GM19035 (cell line): ENCODE data around the gene UFSP2.
"Not testable (repeated sequence)": the region's sequence is repeated elsewhere in the genome, so short reads cannot be mapped to it uniquely, and the experiment has no call there.

Source experiments
- ATAC-seq: cut with Tn5 transposase; IDR thresholded peaks from one replicate; pipeline ENCODE4 v1.9.1; 2021; ENCODE audit not compliant: unreplicated experiment

Gene UFSP2

DNA sequence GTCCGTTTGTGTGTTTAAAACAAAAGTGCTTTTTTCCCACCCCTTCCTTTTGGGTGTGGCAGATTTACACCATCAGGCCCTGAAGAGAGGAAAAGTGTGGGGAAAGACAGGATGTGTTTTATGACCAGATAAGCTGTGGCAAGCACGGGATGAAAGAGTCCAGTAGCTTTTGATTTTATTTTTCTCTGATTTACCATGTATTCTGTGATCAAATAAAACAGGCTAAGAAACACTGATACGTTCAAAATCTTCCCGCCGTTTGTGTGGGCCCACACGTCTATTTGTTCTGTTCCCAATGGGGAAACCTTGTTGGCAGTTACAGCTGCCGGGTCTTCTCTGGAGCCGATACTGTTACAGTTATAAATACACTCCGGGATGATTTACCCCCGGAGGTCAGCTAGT, 40.8 kb downstream of the UFSP2 start:
- ATAC-seq: no peak

DNA sequence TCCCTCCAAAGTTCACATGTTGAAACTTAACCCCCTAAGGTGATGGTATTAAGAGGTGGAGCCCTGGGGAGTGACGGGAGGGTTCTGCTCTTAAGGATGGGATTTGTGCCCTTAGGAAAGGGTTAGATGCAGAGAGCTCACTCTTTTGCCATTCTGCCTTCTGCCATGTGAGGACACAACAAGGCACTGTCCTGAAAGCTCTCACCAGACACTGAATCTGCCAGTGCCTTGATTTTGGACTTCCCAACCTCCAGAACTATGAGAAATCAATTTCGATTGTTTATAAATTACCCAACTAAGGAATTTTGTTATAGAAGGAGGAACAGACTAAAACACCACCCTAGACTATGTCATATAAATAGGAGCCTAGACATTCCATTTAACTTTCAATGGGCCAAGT, 41.7 kb downstream of the UFSP2 start:
- no peak for ATAC-seq

DNA sequence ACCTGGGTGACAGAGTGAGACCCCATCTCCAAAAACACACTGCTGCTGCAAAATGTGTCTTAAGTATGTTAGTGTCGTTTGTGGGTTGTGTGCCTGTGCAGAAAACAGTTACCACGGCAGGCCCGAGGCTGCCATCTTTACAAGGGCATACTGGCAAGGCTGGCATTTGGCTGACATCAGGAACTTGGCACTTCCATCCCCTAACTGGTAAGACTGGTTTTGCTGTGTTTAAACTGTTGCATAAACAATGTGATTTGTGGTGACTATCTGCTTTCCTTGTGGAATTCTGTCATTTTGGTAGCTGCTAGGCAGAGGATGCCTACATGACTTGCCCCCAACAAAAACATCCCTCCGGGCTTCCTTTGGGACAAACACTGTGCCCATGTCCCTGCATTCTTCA, 42.3 kb downstream of the UFSP2 start:
- ATAC-seq: no peak

DNA sequence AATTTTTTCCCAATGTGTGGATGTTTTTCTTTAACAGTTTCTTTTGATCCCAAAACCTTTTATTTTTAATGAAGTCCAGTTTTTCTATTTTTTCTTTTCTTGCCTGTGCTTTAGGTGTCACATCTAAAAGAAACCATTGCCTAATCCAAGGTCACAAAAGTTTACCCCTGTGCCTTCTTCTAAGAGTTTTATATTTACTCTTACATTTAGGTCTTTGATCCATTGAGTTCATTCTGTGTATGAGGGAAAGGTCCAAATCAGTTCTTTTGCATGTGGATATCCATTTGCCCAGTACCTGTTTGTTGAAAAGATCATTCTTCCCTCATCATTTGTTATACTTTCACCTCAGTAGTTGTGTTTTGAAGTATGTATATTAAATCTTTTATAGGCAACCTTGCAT, 43.0 kb downstream of the UFSP2 start:
- ATAC-seq: no peak

DNA sequence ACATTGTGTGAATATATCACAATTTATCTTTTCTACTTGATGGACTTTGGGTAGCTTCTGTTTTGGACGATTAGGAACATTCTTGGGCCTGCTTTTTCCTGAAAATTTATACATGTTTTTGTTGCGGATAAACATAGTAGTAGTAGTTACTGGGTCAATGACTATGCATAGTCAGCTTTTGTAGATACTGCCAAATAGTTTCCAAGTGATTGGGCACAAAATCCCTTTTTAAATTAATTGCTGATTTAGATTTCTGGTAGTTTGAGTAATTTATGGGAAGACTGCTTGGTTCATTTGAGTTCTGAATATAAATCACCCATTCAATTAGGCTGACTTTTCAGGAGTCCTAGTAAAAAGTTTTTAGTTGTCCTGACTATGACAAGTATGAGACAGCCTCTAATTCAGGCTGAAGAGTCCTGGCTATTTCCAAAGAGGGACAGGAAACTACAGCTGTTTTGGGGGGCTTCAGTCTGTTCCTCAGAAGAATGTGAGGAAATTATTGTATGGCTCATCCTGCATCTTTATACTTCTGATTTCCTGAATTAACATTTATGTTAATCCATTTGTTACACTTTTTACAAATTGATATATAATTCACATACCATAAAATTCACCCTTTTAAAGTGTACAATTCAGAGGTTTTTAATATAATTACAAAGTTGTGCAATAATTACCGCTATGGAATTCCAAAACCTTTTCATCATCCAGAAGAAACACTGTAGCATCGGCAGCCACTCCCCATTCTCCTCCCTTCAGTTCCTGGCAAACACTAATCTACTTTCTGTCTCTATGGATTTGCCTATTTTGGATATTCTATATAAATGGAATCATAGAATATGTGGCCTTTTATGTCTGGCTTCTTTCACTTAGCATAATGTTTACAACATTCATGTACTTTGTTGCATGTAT, 44.2 kb downstream of the UFSP2 start:
- ATAC-seq: no peak

DNA sequence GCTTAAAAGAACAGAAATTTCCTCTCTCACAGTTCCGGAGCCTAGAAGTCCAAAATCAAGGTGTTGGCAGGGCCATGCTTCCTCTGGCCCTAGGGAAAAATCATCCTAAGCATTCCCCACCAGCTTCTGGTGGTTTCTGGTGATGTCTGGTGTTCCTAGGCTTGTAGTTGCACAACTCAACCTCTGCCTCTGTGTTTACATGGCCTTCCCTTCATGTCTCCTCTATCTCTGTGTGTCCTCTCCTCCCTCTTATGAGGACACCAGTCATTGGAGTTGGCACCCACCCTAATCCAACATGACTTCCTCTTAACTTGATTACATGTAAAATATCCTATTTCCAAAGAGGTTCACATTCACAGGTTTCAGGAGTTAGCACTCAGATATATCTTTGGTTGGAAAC, 45.4 kb downstream of the UFSP2 start:
- ATAC-seq: no peak

DNA sequence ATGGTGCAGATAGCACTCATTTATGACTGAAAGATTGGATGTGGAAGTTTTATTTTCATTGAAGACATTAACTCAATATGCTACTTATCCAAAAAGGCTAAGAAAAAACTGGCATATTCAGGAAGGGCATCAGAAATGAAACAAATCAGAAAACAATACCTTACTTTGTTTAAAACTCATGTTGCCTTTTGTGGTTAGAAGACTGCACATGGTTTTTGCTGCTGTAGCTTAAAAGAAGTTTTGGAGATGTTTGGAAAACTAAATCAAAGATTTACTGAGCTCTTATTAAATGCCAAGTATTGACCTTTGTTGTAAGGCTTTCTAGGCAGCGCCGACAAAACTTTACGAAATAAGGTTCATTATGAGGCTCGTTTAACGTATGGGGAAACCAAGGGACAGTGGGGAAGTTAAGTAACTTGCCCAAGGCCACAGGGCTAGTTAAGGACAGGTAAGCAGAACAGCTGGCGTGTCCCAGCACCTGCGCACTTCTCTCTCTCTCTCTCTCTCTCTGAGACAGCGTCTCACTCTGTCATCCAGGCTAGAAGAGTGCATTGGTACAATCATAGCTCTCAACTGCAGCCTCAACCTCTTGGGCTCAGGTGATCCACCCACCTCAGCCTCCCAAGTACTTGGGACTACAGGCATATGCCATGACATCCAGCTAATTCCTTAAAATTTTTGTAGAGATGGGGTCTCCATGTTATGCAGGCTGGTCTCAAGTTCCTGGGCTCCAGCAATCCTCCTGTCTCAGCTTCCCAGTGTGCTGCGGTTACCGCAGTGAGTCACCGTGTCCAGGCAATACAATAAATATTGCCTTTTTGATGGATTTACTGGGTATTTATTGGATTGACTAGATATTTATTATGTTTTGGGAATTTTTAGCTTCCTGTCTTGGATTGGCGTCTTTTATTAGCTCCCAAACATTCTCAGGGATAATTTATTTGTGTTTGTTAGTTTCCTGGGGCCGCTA, 46.2 kb downstream of the UFSP2 start:
- no peak for ATAC-seq

DNA sequence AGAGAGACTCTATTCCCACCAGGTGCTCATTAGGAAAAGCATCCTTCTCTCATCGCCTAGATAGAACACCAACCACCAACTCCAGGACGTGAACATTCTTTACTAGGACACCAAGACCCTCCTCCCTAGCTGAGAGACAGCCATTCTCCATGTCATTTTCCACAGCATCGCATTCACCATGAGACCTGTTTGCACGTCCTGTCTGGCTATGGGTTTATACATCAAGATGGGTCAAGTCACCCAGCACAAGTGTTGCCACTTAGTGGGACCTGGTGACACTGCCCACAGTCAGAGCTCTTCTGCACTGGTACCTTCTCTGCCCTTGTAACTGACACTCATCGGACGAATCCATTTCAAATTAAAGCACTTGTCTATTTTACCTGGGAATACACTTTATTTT, 47.5 kb downstream of the UFSP2 start:
- no peak for ATAC-seq

DNA sequence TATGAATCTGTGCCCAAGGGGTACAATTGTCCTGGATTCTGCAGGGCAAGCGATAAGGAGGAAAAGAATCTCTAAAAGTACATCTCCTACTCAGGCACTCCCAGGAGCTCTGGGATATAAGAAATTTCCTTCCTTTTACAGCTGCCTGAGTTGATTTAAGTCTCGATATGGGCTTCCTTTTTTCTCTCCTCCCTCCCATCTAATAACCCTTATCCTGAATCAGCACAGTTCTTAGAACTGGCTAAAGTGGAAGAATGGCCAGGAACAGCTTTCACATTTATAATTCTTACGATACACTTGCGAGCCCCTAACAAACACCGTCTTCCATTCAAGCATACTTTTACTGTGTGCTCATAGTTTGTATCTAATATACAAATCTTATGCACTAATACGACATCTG, 51.2 kb downstream of the UFSP2 start:
- ATAC-seq: no peak

DNA sequence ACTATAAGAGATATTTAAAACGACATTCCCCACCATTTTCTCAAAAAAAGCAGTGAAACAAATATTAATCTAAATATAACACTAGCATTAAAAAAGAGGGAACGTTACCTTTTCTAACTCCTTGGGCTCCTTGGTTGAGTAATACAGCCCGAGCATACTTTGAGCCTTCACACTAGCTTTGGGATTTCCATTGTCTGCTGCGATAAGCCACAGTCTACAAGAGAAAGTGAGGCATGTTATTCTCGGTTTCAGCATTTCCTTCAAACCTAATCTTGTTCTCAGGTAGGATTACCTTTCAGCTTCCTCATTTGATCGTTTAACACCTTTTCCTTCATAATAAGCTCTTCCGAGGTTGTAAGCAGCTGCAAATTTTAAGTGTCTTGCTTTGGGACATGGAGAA, 51.7 kb downstream of the UFSP2 start:
- ATAC-seq: no peak

DNA sequence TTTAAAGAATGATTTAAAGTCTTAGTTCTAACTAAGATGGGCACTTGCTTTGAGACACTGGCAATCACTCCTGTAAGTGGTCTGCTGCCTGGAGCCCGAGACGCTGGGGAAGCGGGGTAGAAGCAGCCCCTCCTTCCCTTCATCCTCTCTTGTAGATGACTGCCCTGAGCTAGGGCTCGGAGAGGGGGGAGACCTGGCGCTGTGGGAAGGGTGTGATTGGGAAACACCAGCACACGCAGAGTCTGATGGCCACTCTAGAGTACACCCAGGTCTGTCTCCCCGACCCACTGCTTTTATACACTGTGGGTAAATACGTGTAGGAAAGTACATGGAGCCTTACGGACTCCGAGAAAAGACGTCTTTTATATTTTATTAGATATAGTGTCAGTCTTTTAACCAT, 54.1 kb downstream of the UFSP2 start:
- no peak for ATAC-seq

DNA sequence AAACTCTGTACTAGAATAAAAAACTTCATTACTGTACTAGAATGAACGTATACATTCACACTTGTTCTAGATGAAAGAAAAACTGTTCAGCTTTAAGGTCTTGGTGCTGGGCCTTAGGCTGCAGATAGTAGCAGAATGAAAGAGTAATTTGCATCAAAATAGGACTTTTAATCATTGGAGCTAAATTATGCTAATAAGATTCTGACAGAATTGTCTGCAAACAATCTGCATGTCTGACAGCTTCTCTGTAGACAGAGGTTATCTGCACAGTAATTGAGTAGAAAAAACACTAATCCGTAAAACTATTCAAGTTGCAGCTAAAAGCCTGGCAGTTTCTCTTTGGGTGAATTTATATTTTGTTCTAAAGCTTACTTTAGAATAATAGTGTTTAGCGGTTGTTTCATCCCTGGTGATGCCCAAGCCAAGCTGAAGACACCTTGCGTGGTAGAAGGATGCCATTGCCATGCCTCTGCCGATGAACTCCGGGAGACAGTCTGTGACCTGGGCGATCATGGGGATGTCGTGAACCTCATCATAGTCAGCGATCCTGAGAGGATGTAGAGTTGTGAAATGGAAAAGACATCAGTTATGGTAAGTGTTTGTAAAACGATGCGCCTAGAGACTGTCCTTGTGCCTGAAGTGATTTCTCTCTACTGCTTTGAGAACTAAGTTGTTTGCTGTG, 55.4 kb downstream of the UFSP2 start:
- ATAC-seq: no peak

DNA sequence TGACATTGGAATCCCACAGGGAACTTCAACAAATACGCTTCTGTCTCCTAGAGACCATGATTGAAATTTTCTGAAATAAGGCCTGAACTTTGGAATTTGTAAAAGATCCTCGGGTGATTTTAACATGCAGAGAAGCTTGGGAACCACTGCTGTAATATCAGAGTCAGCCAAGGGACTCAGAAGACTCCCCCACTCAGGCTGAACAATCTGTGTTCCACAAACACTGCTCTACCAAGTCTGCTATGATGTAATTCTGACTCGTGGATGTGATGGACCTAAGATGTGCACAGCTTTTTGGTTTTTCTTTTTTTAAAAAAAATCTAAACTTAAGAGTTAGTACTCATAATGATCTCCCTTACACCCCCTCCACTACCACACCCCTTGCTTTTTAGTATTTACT, 56.0 kb downstream of the UFSP2 start:
- no peak for ATAC-seq

DNA sequence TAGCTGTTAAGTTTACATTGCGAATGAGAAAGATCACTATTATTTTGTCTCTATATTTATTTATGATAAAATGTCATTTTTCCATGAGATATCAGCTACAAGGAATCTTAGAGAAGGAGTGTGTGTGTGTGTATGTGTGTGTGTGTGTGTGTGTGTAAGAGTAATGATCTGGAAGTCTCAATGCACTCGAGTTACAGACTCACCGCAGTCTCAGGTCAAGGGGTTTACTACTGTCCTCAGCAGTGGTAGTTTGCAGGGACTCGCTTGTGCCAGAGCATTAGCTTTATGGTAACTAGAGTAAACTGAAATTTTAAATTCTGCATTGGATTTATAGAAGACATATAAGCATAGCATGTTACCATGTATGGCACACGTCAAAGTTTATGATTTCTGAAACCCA, 60.9 kb downstream of the UFSP2 start:
- ATAC-seq: no peak

DNA sequence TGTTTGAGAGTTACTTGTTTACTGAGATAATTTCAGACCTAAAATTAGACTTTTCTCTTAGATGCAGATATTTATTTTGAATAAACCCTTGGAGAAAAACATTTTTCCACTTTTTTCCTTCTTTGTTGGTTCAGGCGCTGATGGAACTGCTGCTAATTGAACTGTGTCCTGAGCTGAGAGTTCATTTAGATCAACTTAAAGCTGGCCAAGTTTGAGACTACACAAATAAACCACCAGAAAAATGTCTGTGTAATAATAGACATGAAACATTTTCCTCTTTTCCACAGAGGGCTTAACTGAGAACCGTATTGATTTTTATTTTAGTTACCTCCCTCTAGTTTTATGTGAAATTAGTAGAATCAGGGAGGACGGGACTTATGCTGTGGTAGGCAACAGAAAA, 62.5 kb downstream of the UFSP2 start:
- no peak for ATAC-seq

DNA sequence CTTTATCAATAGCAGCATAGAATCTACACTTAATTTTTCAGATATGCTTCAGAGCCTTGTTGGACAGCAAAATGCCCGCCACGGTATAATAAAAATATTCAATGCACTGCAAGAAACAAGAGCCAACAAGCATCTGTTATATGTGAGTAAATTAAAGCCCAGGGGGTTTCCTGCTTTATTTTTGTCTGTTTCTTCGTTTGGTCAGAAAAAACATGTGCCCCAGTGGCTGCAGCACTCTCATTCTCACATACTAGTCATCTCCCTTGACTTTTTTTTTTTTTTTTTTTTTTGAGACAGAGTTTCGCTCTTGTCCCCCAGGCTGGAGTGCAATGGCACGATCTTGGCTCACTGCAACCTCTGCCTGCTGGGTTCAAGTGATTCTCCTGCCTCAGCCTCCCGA, 63.2 kb downstream of the UFSP2 start:
- ATAC-seq: not testable (repeated sequence)

DNA sequence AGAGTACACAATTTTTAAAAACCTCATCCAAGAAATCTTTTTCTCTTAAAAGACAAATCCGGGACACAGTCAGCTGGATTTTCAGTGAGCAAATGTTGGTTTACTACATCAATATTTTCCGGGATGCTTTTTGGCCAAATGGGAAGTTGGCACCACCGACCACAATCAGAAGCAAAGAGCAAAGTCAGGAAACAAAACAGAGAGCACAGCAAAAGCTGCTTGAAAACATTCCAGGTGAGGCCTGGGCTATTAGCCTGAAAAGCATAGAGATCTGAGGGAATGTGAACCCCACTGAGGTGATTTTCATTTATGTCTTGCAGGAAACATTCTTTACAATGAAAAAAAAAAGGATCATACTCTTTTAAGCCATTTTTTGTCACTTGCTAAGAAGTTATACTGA, 63.9 kb downstream of the UFSP2 start:
- ATAC-seq: no peak

DNA sequence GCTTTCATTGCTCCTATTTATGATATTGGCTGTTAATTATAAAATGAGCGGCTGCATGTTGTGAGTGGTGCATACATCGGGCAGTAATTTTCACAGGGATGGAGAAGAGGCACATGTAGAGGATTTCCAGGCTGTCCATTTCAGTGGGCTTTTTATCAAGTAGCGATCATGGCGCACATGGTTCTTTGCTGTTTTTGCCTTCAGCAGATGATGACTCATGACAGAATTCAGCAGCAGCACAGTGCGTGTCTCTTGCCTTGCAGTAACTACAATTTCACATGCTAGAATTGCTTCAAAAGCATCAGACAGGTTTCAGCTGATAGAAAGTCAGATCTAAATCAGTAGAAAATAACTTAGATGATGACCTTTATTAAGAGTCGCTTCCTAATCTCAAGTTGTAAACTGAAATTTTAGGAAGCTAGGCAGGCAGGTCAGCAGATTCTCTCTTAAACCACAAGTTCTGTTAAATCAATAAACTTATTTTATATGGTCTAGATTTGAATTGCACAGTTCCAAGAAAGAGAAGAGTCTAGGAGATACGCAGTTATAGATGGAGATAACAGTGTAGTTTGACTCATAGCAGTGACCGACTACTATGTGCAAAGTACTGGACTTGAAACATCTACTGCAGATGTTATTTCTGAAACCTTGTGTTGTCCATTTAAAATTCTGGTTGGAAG, 65.9 kb downstream of the UFSP2 start:
- ATAC-seq: no peak

DNA sequence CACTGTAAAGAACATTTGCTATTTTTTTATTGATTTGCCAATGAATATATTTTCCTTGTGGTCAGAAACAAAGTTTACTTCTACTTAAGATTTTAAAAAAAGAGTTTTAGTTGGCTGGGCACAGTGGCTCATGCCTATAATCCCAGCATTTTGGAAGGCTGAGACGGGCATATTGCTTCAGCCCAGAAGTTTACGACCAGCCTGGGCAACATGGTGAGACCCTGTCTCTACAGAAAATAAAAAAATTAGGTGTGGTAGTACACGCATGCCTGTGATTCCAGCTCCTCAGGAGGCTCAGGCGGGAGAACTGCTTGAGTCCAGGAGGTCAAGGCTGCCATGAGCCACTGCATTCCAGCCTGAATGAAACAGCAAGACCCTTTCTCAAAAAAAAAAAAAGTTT, 66.8 kb downstream of the UFSP2 start:
- no peak for ATAC-seq

DNA sequence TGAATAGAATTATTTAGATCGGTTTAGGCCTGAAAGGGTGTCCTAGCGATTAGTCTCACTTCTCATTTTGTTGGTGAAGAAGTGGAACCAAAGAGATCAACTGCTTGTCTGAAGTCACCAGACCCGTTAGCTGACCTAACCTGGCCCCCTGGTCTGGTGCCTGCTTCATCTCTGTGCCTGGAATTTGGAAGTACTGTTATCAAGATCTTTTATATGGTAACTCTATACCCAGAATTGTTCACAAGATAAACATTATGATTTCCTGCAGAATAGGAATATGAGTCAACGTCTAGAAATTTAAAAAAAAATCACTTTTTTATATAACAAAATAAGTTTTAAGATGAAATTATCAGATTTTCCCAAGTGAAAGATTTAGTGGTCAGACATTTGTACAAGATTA, 67.2 kb downstream of the UFSP2 start:
- ATAC-seq: no peak
